ENCODE results near the gene SS18.
"Not testable (repeated sequence)": the region's sequence is repeated elsewhere in the genome, so short reads cannot be mapped to it uniquely, and the experiment has no call there.

DNA sequence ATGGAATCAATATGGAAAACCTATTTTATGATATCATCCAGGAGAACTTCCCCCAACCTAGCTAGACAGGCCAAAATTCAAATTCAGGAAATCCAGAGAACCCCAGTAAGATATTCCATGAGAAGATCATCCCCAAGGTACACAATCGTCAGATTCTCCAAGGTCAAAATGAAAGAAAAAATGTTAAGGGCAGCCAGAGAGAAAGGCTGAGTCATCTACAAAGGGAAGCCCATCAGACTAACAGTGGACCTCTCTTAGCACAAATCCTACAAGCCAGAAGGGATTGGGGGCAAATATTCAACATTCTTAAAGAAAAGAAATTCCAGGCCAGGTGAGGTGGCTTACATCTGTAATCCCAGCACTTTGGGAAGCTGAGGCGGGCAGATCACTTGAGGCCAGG is 31.6 kb upstream of the SS18 start:
- not testable (repeated sequence) for TF ChIP-seq CTCF (IDR thresholded peaks at IDR 0.05; ENCODE audit: poor library complexity); EZH2phosphoT487 (IDR thresholded peaks at IDR 0.05; ENCODE audit: low read depth, severe bottlenecking, unreplicated experiment); EZH2 (IDR thresholded peaks at IDR 0.05; ENCODE audit: borderline replicate concordance)

All from hepatocyte (in vitro differentiated cells).